H1 (cell line): ENCODE data around the gene LITAFD. TPM values are rescaled to one million over a fixed set of nuclear protein-coding genes. Genes with fewer than 3 reads are reported as not detected.

Source experiments
- CTCF ChIA-PET: fragments of 300-600 bp; sonication (Branson Sonifier 250); formaldehyde crosslinking; loops from one replicate; lab custom pipeline; 2021; ENCODE audit not compliant: partially characterized antibody; lab: Charles Lee
- POLR2A ChIA-PET: fragments of 300-600 bp; sonication (Branson Sonifier 250); formaldehyde crosslinking; loops from one replicate; lab custom pipeline; 2021; ENCODE audit warnings: inconsistent platforms; ENCODE audit not compliant: partially characterized antibody; lab: Charles Lee
- DNase-seq, 2 experiments: peaks; one replicate each; pipeline versions ENCODE4 v3.0.0 to v3.0.0-alpha.2; 2010 to 2022; ENCODE audit warnings: low spot score in 2 of 2, low read depth in 1 of 2, mixed read lengths in 1 of 2
- FAIRE-seq: peaks from 2 replicates; lab custom pipeline; 2011; peaks lifted over from hg19 to GRCh38; lab: Jason Lieb, UNC
- H2AFZ ChIP-seq: 2 replicates; pipeline ENCODE4 v1.8.1; 2012; ENCODE audit warnings: low read length, inconsistent platforms
- H2AK5ac ChIP-seq: 2 replicates; pipeline ENCODE4 v1.6.1; 2013; ENCODE audit warnings: low read depth, low read length
- H2BK120ac ChIP-seq: replicated peaks from 2 replicates; pipeline ENCODE3; 2013; ENCODE audit warnings: low read depth, low read length, inconsistent platforms
- H2BK12ac ChIP-seq: 2 replicates; pipeline ENCODE4 v1.6.1; 2013; ENCODE audit warnings: low read depth, low read length
- H2BK15ac ChIP-seq: 2 replicates; pipeline ENCODE4 v1.6.1; 2013; ENCODE audit warnings: low read length
- H2BK20ac ChIP-seq: 2 replicates; pipeline ENCODE4 v1.6.1; 2013; ENCODE audit warnings: low read length
- H2BK5ac ChIP-seq: 2 replicates; pipeline ENCODE4 v1.6.1; 2013; ENCODE audit warnings: low read depth, low read length
- H3K14ac ChIP-seq: 2 replicates; pipeline ENCODE4 v1.6.1; 2013; ENCODE audit warnings: inconsistent platforms; ENCODE audit not compliant: insufficient read length
- H3K18ac ChIP-seq: 2 replicates; pipeline ENCODE4 v1.6.1; 2013; ENCODE audit warnings: low read length; ENCODE audit errors: extremely low read depth
- H3K23ac ChIP-seq: 2 replicates; pipeline ENCODE4 v1.6.1; 2013; ENCODE audit warnings: inconsistent platforms; ENCODE audit not compliant: insufficient read length
- H3K23me2 ChIP-seq: 2 replicates; pipeline ENCODE4 v1.6.1; 2013; ENCODE audit warnings: low read depth, low read length
- H3K27ac ChIP-seq: 2 replicates; pipeline ENCODE4 v1.6.1; 2011; ENCODE audit warnings: low read depth, low read length, inconsistent platforms
- H3K27me3 ChIP-seq, 4 experiments: replicated peaks in 1 of 4; 1 replicate in 1 of 4; 2 replicates in 3 of 4; pipeline versions ENCODE4 v1.6.1 to v1.8.1; 2011 to 2013; ENCODE audit warnings: low read length in 3 of 4, mild to moderate bottlenecking in 3 of 4, inconsistent platforms in 2 of 4, mixed read lengths in 2 of 4, moderate library complexity in 1 of 4; ENCODE audit not compliant: control insufficient read depth in 3 of 4, insufficient read depth in 3 of 4; ENCODE audit errors: extremely low read depth in 1 of 4
- H3K36me3 ChIP-seq, 4 experiments: 2 replicates each; pipeline versions ENCODE4 v1.6.1 to v1.8.1; 2011 to 2013; ENCODE audit warnings: mild to moderate bottlenecking in 4 of 4, low read length in 3 of 4, moderate library complexity in 2 of 4, control low read depth in 1 of 4, inconsistent platforms in 1 of 4; ENCODE audit not compliant: insufficient read depth in 4 of 4, control insufficient read depth in 2 of 4
- H3K4ac ChIP-seq: replicated peaks from 2 replicates; pipeline ENCODE3; 2013; ENCODE audit warnings: low read length, low read depth, mixed read lengths, inconsistent platforms; ENCODE audit not compliant: insufficient read length
- H3K4me1 ChIP-seq, 4 experiments: replicated peaks in 1 of 4; 1 replicate in 1 of 4; 2 replicates in 3 of 4; pipeline versions ENCODE4 v1.6.1 to v1.8.1; 2011 to 2013; ENCODE audit warnings: low read length in 3 of 4, inconsistent platforms in 2 of 4, mixed read lengths in 1 of 4; ENCODE audit not compliant: insufficient read depth in 4 of 4, control insufficient read depth in 3 of 4
- H3K4me2 ChIP-seq, 2 experiments: 2 replicates each; pipeline versions ENCODE4 v1.6.1 to v1.8.1; 2011 to 2013; ENCODE audit warnings: low read depth in 2 of 2, low read length in 2 of 2, control low read depth in 1 of 2, inconsistent platforms in 1 of 2, mild to moderate bottlenecking in 1 of 2; ENCODE audit not compliant: insufficient read depth in 1 of 2
- H3K4me3 ChIP-seq, 4 experiments: fragments of 200-600, 300-600 bp in 1 of 4; sonication (generic), shearing (Covaris generic), sonication (Bioruptor Twin) in 1 of 4; 2 replicates each; pipeline versions ENCODE4 v1.5.1 to v1.8.1; 2011 to 2016; ENCODE audit warnings: low read length in 4 of 4, low read depth in 3 of 4, control low read depth in 2 of 4, inconsistent platforms in 2 of 4, mild to moderate bottlenecking in 2 of 4, mixed read lengths in 1 of 4, moderate library complexity in 1 of 4; ENCODE audit not compliant: insufficient read depth in 2 of 4; ENCODE audit errors: extremely low read depth in 1 of 4
- H3K56ac ChIP-seq: replicated peaks from 2 replicates; pipeline ENCODE3; 2013; ENCODE audit warnings: low read depth, mild to moderate bottlenecking, mixed read lengths, low read length, inconsistent platforms; ENCODE audit not compliant: insufficient read length
- H3K79me1 ChIP-seq: 2 replicates; pipeline ENCODE4 v1.6.1; 2013; ENCODE audit warnings: low read depth, low read length, control low read depth
- H3K79me2 ChIP-seq, 2 experiments: 2 replicates each; pipeline versions ENCODE4 v1.6.1 to v1.8.1; 2012 to 2013; ENCODE audit warnings: low read length in 2 of 2, mild to moderate bottlenecking in 2 of 2, inconsistent platforms in 1 of 2; ENCODE audit not compliant: insufficient read depth in 2 of 2, control insufficient read depth in 1 of 2
- H3K9ac ChIP-seq, 4 experiments: replicated peaks in 1 of 4; 1 replicate in 1 of 4; 2 replicates in 3 of 4; pipeline versions ENCODE4 v1.6.1 to v1.8.1; 2011 to 2013; ENCODE audit warnings: low read depth in 3 of 4, low read length in 3 of 4, control low read depth in 2 of 4, mild to moderate bottlenecking in 2 of 4, moderate library complexity in 2 of 4, inconsistent platforms in 1 of 4; ENCODE audit errors: extremely low read depth in 1 of 4
- H3K9me3 ChIP-seq, 2 experiments: 2 replicates each; pipeline versions ENCODE4 v1.6.1 to v1.8.1; 2012 to 2013; ENCODE audit warnings: mild to moderate bottlenecking in 2 of 2, moderate library complexity in 2 of 2, control low read depth in 1 of 2, inconsistent platforms in 1 of 2, low read depth in 1 of 2, low read length in 1 of 2, mixed read lengths in 1 of 2; ENCODE audit not compliant: insufficient read depth in 2 of 2
- H4K20me1 ChIP-seq, 2 experiments: replicated peaks in 1 of 2; 2 replicates each; pipeline versions ENCODE3 to v1.8.1; 2011 to 2013; ENCODE audit warnings: inconsistent platforms in 2 of 2, low read length in 2 of 2, mild to moderate bottlenecking in 1 of 2; ENCODE audit not compliant: insufficient read depth in 2 of 2, control insufficient read depth in 1 of 2
- H4K5ac ChIP-seq: 2 replicates; pipeline ENCODE4 v1.6.1; 2013; ENCODE audit warnings: low read length, low read depth, mixed read lengths, inconsistent platforms; ENCODE audit not compliant: insufficient read length
- H4K8ac ChIP-seq: 2 replicates; pipeline ENCODE4 v1.8.0; 2013; ENCODE audit warnings: mild to moderate bottlenecking, moderate library complexity, low read length, inconsistent platforms; ENCODE audit not compliant: insufficient read depth; ENCODE audit errors: extremely low read depth
- H4K91ac ChIP-seq: replicated peaks from 2 replicates; pipeline ENCODE3; 2013; ENCODE audit warnings: low read length, mixed read lengths, inconsistent platforms; ENCODE audit not compliant: insufficient read length
- BACH1 ChIP-seq: IDR thresholded peaks from 2 replicates; pipeline ENCODE4 v1.6.1; 2012; ENCODE audit warnings: low read length, improper control_type of control experiment
- CBX8 ChIP-seq: fragments of 300-800, 300-1000 bp; sonication (generic); IDR thresholded peaks from 2 replicates; pipeline ENCODE4 v1.7.1; 2016; ENCODE audit warnings: low read depth, low read length, borderline replicate concordance
- GTF2F1 ChIP-seq: IDR thresholded peaks from 2 replicates; pipeline ENCODE4 v1.6.1; 2012; ENCODE audit warnings: low read depth, low read length, improper control_type of control experiment, borderline replicate concordance
- POLR2A ChIP-seq, 2 experiments: IDR thresholded peaks; 1 replicate in 1 of 2; 2 replicates in 1 of 2; pipeline ENCODE4 v1.6.1; 2011; ENCODE audit warnings: low read depth in 2 of 2, low read length in 2 of 2, mild to moderate bottlenecking in 2 of 2; ENCODE audit errors: control extremely low read depth in 1 of 2
- RBBP5 ChIP-seq: IDR thresholded peaks from 2 replicates; pipeline ENCODE4 v1.7.1; 2012; ENCODE audit warnings: low read depth, mild to moderate bottlenecking, inconsistent platforms, low read length, moderate library complexity, borderline replicate concordance
- SAP30 ChIP-seq: fragments of 300-600 bp; sonication (generic); IDR thresholded peaks from 2 replicates; pipeline ENCODE4 v1.7.1; 2012; ENCODE audit warnings: low read length, moderate library complexity, mild to moderate bottlenecking, inconsistent platforms; ENCODE audit not compliant: insufficient read depth, insufficient replicate concordance
- SIRT6 ChIP-seq: IDR thresholded peaks from one replicate; pipeline ENCODE4 v1.7.1; 2012; ENCODE audit warnings: low read length, inconsistent platforms
- USF2 ChIP-seq: IDR thresholded peaks from 2 replicates; pipeline ENCODE4 v1.6.1; 2011; ENCODE audit warnings: low read length, improper control_type of control experiment
- YY1 ChIP-seq: IDR thresholded peaks from 2 replicates; pipeline ENCODE4 v1.6.1; 2011; ENCODE audit warnings: low read depth, mild to moderate bottlenecking, low read length
- WGBS, 2 experiments: shearing (Covaris generic) in 1 of 2; methylation state at CpG; one replicate each; pipeline versions ENCODE4 v1.1.6 to v1.1.7; 2013 to 2015; ENCODE audit warnings: low lambda C conversion rate in 2 of 2, mixed read lengths in 2 of 2, inconsistent platforms in 1 of 2, low coverage in 1 of 2, missing lambda C conversion rate in 1 of 2; ENCODE audit not compliant: insufficient replicate concordance in 2 of 2, insufficient coverage in 1 of 2, insufficient read length in 1 of 2; ENCODE audit errors: extremely low coverage in 1 of 2, missing lambda C conversion rate in 1 of 2; 5-methylcytosine and 5-hydroxymethylcytosine counted together
- polyA plus RNA-seq, 7 experiments: library from polyadenylated mRNA; depleted of rRNA in 3 of 7; stranded (reverse) in 5 of 7; unstranded in 2 of 7; fragments of >200 nt in 5 of 7; fragments of 200-250 nt in 2 of 7; gene quantifications; 1 replicate in 5 of 7; 2 replicates in 1 of 7; 4 replicates in 1 of 7; pipeline versions ENCODE4 v1.2.1 to v1.2.3, GENCODE V29; 2011 to 2013; ENCODE audit warnings: missing spikeins in 2 of 7, mixed read lengths in 2 of 7
- total RNA-seq: library from RNA; stranded (reverse); fragmentation: NEBNext Ultra II Directional; extraction: Animal tissue kit (Norgen Biotek cat#: 25700); gene quantifications from 2 replicates; pipeline ENCODE4 v1.2.1, GENCODE V29; 2021
- TF ChIP-seq, protein P1 (sequence below): IDR thresholded peaks from 2 replicates; pipeline ENCODE4 v1.6.1; 2012; ENCODE audit warnings: inconsistent platforms
- TF ChIP-seq, protein P2 (sequence below): IDR thresholded peaks from 2 replicates; pipeline ENCODE4 v1.6.1; 2011; ENCODE audit warnings: low read depth, mild to moderate bottlenecking, low read length; ENCODE audit not compliant: insufficient read depth

Gene LITAFD
- total and polyA plus RNA-seq, 2 of the 8 experiments (the other 6 are each of a cell fraction or from before 2014, with no cell fraction given) = not detected

DNA sequence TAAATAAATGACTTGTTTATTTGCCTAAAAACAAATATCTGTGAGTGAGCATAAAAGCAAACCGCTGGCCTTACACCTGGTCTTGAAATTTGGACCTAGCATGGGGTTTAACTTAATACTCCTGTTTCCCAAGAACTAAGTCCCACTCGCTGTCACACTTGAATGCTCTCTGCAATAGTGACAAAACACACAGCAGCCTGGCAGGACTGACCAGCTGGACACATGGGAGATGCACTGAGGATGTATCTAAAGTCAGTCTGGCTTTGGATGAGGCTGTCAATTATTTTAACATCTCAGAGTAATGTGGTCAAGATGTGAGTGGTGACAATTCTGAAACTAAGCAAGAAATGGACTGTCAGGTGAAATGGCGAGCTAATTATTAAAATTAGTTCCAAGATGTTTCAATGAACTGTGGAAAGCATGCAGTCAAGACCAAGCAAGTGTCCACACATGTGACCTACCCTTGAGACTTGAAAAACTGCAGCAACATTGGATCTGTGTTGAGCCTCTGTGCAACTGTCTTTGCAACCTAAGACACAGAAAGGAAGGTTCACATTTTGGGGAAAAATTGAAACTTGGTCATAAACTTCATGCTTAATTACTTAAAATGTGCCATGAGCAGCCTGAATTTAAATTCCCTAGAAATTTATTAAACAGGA, 16.6 kb downstream of the LITAFD start:
- Histone ChIP-seq H3K9ac (no peak overlapping the region; a peak in 1 of 7 replicates), H3K4me1 (no peaks in the 10 kb centered on the region; a peak in 2 of 7 replicates), H4K5ac (no peak overlapping the region), H3K56ac (no peak overlapping the region), H2AFZ (no peak overlapping the region), H3K4ac (no peak overlapping the region), H3K79me1 (no peaks in the 10 kb centered on the region; the same call in 1 of the 2 replicates), H3K18ac (no peak overlapping the region), H4K20me1 (peaks cover 0 to 9% of the 10 kb centered on the region in 2 experiments), H2BK20ac (no peak overlapping the region), H2BK15ac (no peak overlapping the region), H3K23ac (no peak overlapping the region), H2AK5ac (no peak overlapping the region), H3K79me2 (no peaks in the 10 kb centered on the region), H3K36me3 (peaks cover 64 to 94% (median 83%) of the 10 kb centered on the region in 4 experiments), H4K8ac (no peak overlapping the region), H3K27ac (no peak overlapping the region), H3K14ac (no peak overlapping the region), H3K4me3 (no peak overlapping the region), H2BK120ac (no peak overlapping the region), H3K27me3 (no peaks in the 10 kb centered on the region), H2BK12ac (no peak overlapping the region), H3K9me3 (no peaks in the 10 kb centered on the region), H4K91ac (no peak overlapping the region), H3K4me2 (no peak overlapping the region), H3K23me2 (no peaks in the 10 kb centered on the region), H2BK5ac (no peak overlapping the region)
- ChIA-PET CTCF (interaction anchor here (0.8 to 3.5 kb wide), 11 partner anchors 9 to 234 kb away, joined by 3 to 14 read pairs (median 4); partner anchors contain the start of gene LITAFD), POLR2A (interaction anchor here (0.6 to 2.0 kb wide), 4 partner anchors 11 to 49 kb away, joined by 3 to 6 read pairs (median 3); no protein-coding TSS in a partner anchor)
- FAIRE-seq (no peak), DNase-seq (no peak)
- WGBS, 2 experiments = 90% methylated on average over 3 of the region's 3 CpGs; no CpG with 5 or more reads in 1 of the 2 experiments
- TF ChIP-seq, protein P1, sequence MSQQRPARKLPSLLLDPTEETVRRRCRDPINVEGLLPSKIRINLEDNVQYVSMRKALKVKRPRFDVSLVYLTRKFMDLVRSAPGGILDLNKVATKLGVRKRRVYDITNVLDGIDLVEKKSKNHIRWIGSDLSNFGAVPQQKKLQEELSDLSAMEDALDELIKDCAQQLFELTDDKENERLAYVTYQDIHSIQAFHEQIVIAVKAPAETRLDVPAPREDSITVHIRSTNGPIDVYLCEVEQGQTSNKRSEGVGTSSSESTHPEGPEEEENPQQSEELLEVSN = no peak
- TF ChIP-seq YY1 = no peak
- TF ChIP-seq GTF2F1 = no peak
- TF ChIP-seq RBBP5 = no peak
- TF ChIP-seq SAP30 = no peak
- TF ChIP-seq BACH1 = no peak
- TF ChIP-seq USF2 = no peak
- TF ChIP-seq POLR2A (IDR thresholded peaks at IDR 0.05; ENCODE audit: control extremely low read depth in 1 of 2, low read depth in 2 of 2, low read length in 2 of 2) = no peak
- TF ChIP-seq, protein P2, sequence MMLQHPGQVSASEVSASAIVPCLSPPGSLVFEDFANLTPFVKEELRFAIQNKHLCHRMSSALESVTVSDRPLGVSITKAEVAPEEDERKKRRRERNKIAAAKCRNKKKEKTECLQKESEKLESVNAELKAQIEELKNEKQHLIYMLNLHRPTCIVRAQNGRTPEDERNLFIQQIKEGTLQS = no peak
- TF ChIP-seq CBX8 = no peak
- TF ChIP-seq SIRT6 = no peak
